ENCODE results near the gene LAMA4. TPM values are rescaled to one million over a fixed set of nuclear protein-coding genes. Genes with fewer than 3 reads are reported as not detected.

The LAMA4 gene
- total RNA-seq, 2 donors from 2014 or later = 0.14 TPM; not detected in 1

DNA sequence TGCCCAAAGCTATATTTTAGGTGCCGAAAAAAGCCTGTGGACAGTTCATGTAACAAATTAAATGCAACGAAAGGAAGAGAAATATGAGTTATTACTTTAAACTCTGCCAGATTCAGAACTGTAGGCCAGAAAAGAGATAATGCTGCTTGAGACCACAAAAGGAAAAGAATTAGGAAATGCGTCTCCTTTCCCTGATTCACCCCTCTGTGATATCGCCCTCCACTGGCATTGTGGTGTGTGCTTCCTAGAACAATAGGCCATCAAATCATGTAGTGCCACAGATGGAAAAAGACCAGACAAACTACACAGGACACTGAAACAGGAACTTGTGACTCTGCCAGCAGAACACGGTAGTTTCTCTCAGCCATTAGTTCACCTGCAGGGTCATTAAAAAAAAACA lies 14.7 kb upstream of the LAMA4 start:
- Mint-ChIP-seq H3K9me3 (no peaks in the 10 kb centered on the region), H3K27me3 (ENCODE audit: low read depth) (peaks cover 19% of the 10 kb centered on the region), H3K36me3 (ENCODE audit: insufficient read depth in 2 of 2) (no peaks in the 10 kb centered on the region), H3K4me1 (ENCODE audit: low read depth) (no peaks in the 10 kb centered on the region), H3K27ac (no peak overlapping the region), H3K4me3 (no peak overlapping the region)
- DNase-seq = no peak
- no peak for ATAC-seq (replicated peaks in 1 of 2)

DNA sequence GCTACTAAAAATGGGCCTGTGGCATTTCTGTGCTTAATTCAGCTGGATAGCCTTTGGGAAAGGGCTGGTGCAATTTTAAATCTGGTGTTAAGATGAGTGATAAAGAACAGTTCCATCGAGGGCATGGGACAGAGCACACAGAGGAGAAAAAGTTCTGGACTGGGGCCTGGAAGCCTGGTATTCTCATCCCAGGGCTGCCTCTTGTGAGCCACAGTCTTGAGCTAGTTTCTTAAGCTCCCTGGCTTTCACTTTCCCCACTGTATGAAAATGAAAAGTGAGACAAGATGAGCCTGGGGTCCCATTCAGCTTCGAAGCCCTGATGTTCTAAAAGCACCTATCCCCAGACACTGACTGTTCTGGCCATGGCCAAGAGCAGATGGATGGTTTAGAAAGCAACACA lies 14.3 kb upstream of the LAMA4 start:
- H3K4me1 Mint-ChIP-seq (ENCODE audit: low read depth) = no peaks in the 10 kb centered on the region
- H3K27me3 Mint-ChIP-seq (ENCODE audit: low read depth) = peaks cover 18% of the 10 kb centered on the region

DNA sequence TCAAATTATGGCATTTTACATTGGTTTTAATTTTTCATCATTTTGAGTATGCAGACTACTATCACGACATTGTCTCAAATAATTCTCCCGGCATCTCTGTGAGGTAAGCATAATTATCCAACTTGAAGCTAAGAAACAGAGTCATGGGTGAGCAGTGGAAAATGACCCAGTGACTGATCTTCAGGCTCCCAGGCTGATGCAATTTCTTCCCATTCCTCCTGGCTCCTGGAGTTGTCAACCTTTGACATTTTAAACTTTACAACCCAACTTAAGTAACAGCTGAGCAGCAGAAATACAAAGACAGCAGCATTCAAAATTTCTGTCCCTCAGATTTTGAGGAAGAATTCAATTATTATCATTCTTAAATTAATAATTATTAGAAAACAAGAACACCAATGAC lies 13.7 kb upstream of the LAMA4 start:
- Mint-ChIP-seq H3K27me3 (ENCODE audit: low read depth) (peaks cover 15% of the 10 kb centered on the region), H3K4me1 (ENCODE audit: low read depth) (no peaks in the 10 kb centered on the region), H3K36me3 (ENCODE audit: insufficient read depth in 2 of 2) (no peaks in the 10 kb centered on the region), H3K4me3 (no peak overlapping the region), H3K9me3 (no peaks in the 10 kb centered on the region), H3K27ac (no peak overlapping the region)
- ATAC-seq (replicated peaks in 1 of 2) (no peak), DNase-seq (no peak)

More for the DNA sequence above, 14.3 kb upstream of the LAMA4 start:
- no peak for ATAC-seq (replicated peaks in 1 of 2)
- no peak for DNase-seq
- H3K4me3 Mint-ChIP-seq = no peak overlapping the region
- H3K27ac Mint-ChIP-seq = no peak overlapping the region
- no peaks in the 10 kb centered on the region for H3K36me3 Mint-ChIP-seq (ENCODE audit: insufficient read depth in 2 of 2)
- no peaks in the 10 kb centered on the region for H3K9me3 Mint-ChIP-seq

DNA sequence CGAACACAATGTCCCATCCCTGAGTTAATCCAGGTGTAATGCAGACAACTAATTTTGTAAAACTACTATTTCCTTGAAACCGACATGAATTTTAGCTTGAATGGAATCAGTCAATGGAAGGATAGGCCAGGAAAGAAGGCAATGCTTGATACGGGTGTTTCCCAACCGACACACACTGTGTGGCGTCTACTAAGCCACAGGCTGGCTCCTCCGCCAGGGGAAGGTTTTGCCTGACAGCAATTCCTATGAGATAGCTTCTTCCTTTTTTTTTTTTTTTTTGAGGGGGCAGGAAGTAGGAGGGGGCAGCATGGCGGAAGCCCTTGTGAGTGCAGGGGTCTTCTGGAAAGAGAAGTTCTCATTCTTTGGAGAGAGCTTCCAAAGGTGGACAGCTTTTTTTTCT lies 12.0 kb upstream of the LAMA4 start:
- no peaks in the 10 kb centered on the region for H3K36me3 Mint-ChIP-seq (ENCODE audit: insufficient read depth in 2 of 2)
- no peaks in the 10 kb centered on the region for H3K4me1 Mint-ChIP-seq (ENCODE audit: low read depth)
- peaks cover 15% of the 10 kb centered on the region for H3K27me3 Mint-ChIP-seq (ENCODE audit: low read depth)

DNA sequence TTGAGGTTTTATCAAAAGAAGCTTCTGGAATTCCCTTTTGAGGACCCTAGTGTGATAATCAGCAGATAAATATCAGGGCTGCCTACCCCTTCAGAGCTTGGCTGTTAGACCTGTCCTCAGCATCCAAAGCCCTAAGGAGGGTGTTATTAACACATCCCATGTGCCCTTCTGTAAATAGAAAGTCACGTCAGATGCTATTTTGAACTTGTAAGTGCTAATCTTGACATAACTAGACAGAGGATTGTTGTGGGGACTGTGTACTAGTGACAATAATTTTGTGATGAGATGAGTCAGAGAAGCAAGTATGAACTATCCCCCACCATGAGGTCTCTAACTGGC lies 4.9 kb upstream of the LAMA4 start:
- Mint-ChIP-seq H3K36me3 (ENCODE audit: insufficient read depth in 2 of 2) (peaks cover 0 to 2% of the 10 kb centered on the region in 2 donors), H3K27ac (no peak overlapping the region), H3K4me3 (no peak overlapping the region), H3K4me1 (ENCODE audit: low read depth) (peaks cover 4% of the 10 kb centered on the region), H3K27me3 (ENCODE audit: low read depth) (peaks cover 31% of the 10 kb centered on the region), H3K9me3 (no peaks in the 10 kb centered on the region)
- no peak for ATAC-seq (replicated peaks in 1 of 2)
- DNase-seq = no peak

More for the DNA sequence above, 12.0 kb upstream of the LAMA4 start:
- DNase-seq = no peak
- no peak for ATAC-seq (replicated peaks in 1 of 2)
- Mint-ChIP-seq H3K4me3 (no peak overlapping the region), H3K27ac (no peak overlapping the region), H3K9me3 (no peaks in the 10 kb centered on the region)

DNA sequence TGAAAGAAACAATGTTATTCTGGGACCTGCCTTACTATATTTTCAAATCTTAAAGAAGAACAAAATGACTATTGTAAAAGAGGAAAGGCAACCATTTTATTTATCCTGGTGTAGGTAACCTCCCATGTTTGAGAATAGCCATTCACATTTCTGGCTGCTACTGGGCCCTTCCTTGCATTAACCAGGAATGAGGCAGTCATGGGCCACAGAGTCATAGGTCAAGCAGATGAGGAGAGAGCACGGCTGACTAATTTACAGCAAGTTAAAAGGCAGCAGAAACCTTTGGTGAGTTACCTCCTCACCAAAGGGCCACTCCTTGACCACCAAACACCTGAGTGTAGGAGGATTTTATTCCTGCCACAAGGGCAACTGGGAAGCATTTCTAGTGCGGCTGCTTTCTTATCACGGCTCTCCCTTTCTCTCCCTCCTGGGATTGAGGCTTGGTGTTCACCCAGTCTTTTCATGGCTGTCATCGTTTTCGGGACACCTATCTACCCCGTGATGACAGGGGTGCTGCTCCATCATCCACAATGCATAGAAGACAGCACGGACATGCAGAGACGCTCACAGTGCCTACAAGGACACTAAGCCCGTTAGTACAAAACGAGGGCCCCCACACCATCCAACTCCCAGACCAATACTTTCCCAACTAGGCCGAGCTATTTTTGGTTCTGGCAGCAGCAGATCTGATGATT lies 4.4 kb upstream of the LAMA4 start:
- H3K4me3 Mint-ChIP-seq = no peak overlapping the region
- DNase-seq (no peak), ATAC-seq (replicated peaks in 1 of 2) (no peak)
- peaks cover 32% of the 10 kb centered on the region for H3K27me3 Mint-ChIP-seq (ENCODE audit: low read depth)
- H3K9me3 Mint-ChIP-seq = no peaks in the 10 kb centered on the region
- peaks cover 9% of the 10 kb centered on the region for H3K4me1 Mint-ChIP-seq (ENCODE audit: low read depth)
- H3K36me3 Mint-ChIP-seq (ENCODE audit: insufficient read depth in 2 of 2) = peaks cover 0 to 2% of the 10 kb centered on the region in 2 donors
- H3K27ac Mint-ChIP-seq = no peak overlapping the region

DNA sequence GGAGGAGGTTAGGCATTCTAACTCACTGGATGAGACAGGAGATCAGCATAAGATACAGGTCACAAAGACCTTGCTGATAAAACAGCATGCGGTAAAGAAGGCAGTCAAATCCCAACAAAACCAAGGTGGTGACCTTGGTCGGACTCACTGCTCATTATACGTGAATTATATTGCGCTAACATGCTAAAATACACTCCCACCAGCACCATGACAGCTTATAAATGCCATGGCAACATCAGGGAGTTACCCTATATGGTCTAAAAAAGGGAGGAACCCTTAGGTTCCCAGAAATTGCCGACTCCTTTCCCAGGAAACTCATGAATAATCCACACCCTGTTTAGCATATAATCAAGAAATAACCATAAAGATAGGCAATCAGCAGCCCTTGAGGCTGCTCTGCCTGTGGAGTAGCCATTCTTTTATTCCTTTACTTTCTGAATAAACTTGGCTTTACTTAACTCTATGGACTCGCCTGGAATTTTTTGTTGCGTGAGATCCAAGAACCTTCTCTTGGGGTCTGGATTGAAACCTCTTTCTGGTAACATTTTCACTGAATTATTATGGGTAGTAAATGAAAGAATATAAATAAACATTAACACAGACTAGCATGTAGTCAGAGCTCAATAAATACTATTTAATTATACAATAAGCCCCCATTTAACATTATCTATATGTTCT lies 3.0 kb upstream of the LAMA4 start:
- Mint-ChIP-seq H3K36me3 (ENCODE audit: insufficient read depth in 2 of 2) (peaks cover 0 to 2% of the 10 kb centered on the region in 2 donors), H3K27ac (no peak overlapping the region), H3K4me3 (no peak overlapping the region), H3K4me1 (ENCODE audit: low read depth) (peaks cover 16% of the 10 kb centered on the region), H3K27me3 (ENCODE audit: low read depth) (peaks cover 41% of the 10 kb centered on the region), H3K9me3 (no peaks in the 10 kb centered on the region)
- DNase-seq = no peak
- no peak for ATAC-seq (replicated peaks in 1 of 2)

DNA sequence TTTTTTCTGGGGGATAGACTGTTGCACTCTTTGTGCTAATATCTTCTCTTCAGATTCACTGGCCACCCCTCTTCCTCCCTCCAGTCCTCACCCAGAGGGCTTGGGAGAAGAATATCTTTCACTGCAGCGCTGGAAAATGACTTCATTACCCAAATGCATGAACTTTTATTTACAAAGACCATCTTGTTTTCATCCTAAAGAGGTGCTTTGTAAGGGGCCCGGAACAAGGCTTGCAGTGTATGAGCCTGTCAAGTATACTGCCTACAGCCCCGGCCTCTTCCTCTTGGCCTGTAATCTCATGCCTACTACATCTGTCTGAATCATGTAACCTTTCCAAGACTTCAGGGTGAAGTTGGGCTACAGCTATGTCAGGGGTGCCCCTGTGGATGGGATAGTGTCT lies 554 bp upstream of the LAMA4 start:
- H3K27me3 Mint-ChIP-seq (ENCODE audit: low read depth) = peaks cover 57% of the 10 kb centered on the region
- ATAC-seq (replicated peaks in 1 of 2) (no peak), DNase-seq (no peak)
- H3K36me3 Mint-ChIP-seq (ENCODE audit: insufficient read depth in 2 of 2) = peaks cover 0 to 2% of the 10 kb centered on the region in 2 donors
- peaks cover 16% of the 10 kb centered on the region for H3K4me1 Mint-ChIP-seq (ENCODE audit: low read depth)
- H3K9me3 Mint-ChIP-seq = no peaks in the 10 kb centered on the region
- H3K4me3 Mint-ChIP-seq = peak overlapping the region; percentile 71 to 84
- no peak overlapping the region for H3K27ac Mint-ChIP-seq

DNA sequence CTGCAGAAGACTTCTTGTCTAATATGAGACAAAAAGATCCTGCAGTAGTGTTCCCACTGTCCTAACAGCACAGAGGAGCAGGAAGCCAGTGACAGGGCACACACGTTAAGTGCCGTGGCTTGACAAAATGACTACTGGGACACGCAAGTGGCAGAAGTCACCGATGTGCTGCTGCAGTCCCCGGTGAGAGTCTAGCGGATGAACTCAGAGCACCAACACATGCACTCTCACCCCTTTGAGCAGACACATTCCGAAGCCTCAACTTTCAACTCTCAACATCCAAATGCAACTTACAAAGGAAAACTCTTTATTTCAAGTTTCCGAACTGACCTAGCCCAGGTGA lies 898 bp downstream of the LAMA4 start:
- peaks cover 16% of the 10 kb centered on the region for H3K4me1 Mint-ChIP-seq (ENCODE audit: low read depth)
- DNase-seq (peak in 1 of 2 donors; percentile 12), ATAC-seq (replicated peaks in 1 of 2) (peak; percentile 62 to 66)
- H3K27ac Mint-ChIP-seq = no peak overlapping the region
- peak overlapping the region; percentile 71 to 84 for H3K4me3 Mint-ChIP-seq
- H3K27me3 Mint-ChIP-seq (ENCODE audit: low read depth) = peaks cover 64% of the 10 kb centered on the region
- H3K36me3 Mint-ChIP-seq (ENCODE audit: insufficient read depth in 2 of 2) = peaks cover 0 to 2% of the 10 kb centered on the region in 2 donors
- H3K9me3 Mint-ChIP-seq = no peaks in the 10 kb centered on the region

DNA sequence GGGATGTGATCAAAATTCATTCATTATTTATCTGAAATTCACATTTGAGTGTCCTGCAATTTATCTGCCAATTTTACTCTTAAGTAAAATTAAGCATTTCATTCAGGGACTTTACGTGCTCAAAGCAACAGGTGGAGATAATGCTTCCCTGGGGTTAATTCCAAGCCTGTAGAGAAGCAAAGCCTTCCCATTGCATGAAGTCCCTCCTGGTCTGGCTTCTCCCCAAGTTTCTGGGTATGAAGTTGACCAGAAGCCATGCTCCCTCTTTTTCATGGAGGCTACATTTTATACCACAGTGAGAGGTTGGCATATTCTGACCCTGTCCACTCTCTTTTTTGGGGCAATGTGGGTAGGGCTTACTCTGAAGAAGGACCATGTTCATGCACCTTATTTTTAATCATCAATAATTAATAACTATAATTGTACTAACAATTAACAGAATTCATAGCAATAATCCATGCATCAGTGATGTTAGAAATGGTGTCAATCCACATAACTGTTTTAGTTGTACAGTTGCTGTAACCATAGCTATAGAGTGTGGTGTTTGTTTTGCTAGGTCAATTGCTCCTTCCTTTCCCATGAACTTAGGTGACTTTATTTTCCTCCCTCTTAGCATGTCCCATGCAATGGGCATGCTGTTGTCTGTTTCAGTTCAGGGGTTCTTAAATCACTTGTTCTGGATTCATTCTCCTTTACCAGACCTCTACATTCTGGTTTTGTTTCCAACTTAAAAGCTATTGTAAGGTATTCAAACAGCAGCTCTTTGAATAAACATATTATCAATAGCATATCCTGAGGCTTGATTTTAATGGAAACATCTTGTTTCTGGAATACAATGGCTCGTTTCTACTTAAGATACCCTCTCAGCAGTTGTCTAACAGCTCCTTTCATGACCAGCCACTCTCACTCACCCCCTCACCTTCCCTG lies 1.5 kb downstream of the LAMA4 start:
- Mint-ChIP-seq H3K27ac (no peak overlapping the region), H3K9me3 (no peaks in the 10 kb centered on the region), H3K4me1 (ENCODE audit: low read depth) (peaks cover 16% of the 10 kb centered on the region), H3K27me3 (ENCODE audit: low read depth) (peaks cover 64% of the 10 kb centered on the region), H3K36me3 (ENCODE audit: insufficient read depth in 2 of 2) (peaks cover 0 to 2% of the 10 kb centered on the region in 2 donors), H3K4me3 (peak overlapping the region; percentile 71 to 84)
- DNase-seq (no peak), ATAC-seq (replicated peaks in 1 of 2) (no peak)

DNA sequence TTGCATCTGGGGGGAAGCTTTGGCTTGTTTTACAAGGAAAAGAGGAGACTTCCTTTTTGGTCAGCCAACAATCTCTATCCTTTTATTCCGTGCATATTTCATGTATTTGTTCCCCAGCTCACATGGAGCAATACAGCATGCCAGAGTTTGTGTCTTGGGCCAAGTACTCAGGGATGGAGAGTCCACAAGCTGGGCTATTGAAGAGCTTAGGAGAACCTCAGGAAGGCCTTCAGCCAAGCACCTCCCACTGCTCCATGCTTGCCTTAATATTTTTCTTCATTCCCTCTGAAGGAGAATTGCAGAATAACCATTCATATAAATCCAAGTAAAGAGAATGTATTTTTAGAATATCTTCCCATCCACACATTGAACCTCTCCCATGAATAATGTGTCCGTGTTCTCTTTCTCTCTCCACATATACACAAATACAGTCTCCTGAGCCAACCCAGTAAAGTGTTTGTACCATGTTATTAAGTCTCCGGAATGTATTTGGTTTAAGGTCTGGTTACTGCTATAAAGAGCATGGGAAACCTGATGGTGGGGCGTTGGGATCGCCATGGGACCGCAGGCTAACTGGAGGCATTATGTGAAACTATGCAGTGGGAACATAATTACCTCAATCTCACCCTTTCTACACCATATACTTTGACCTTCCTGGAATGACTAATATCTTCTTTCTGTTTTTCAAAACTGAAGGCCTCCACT lies 3.0 kb downstream of the LAMA4 start:
- H3K27ac Mint-ChIP-seq = no peak overlapping the region
- peaks cover 53% of the 10 kb centered on the region for H3K27me3 Mint-ChIP-seq (ENCODE audit: low read depth)
- H3K36me3 Mint-ChIP-seq (ENCODE audit: insufficient read depth in 2 of 2) = peaks cover 0 to 2% of the 10 kb centered on the region in 2 donors

DNA sequence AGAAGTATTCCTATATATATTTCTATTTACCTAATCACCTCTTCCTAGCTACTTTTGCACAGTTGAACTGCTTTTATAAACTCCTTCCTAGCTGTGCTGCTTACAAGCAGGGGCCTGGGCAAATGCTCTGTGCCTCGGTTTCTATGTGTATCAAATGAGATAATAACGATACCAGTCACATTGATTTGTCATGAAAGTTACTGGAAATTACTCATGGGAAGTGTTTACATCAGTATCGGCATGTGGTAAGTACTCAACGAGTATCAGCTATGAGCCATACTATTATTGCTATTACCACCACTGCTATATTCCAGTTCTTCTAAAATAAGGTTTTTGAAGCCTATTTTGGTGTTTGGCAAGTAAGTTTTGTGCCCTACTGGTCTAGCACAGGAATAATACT lies 4.9 kb downstream of the LAMA4 start:
- Mint-ChIP-seq H3K27me3 (ENCODE audit: low read depth) (peaks cover 44% of the 10 kb centered on the region), H3K27ac (no peak overlapping the region), H3K4me1 (ENCODE audit: low read depth) (peaks cover 13% of the 10 kb centered on the region), H3K4me3 (no peak overlapping the region), H3K9me3 (no peaks in the 10 kb centered on the region), H3K36me3 (ENCODE audit: insufficient read depth in 2 of 2) (peaks cover 0 to under 1% of the 10 kb centered on the region in 2 donors)
- ATAC-seq (replicated peaks in 1 of 2) (peak in 1 of 2 donors; percentile 43), DNase-seq (no peak)

More for the DNA sequence above, 3.0 kb downstream of the LAMA4 start:
- ATAC-seq (replicated peaks in 1 of 2) (no peak), DNase-seq (no peak)
- no peak overlapping the region for H3K4me3 Mint-ChIP-seq
- H3K9me3 Mint-ChIP-seq = no peaks in the 10 kb centered on the region
- peaks cover 16% of the 10 kb centered on the region for H3K4me1 Mint-ChIP-seq (ENCODE audit: low read depth)
